HG02870 (cell line): ENCODE results near the gene NSL1.
"Not testable (repeated sequence)": the region's sequence is repeated elsewhere in the genome, so short reads cannot be mapped to it uniquely, and the experiment has no call there.

Experiments used
- ATAC-seq: cut with Tn5 transposase; IDR thresholded peaks from one replicate; pipeline ENCODE4 v1.9.1; 2021; ENCODE audit warnings: mild to moderate bottlenecking, moderate library complexity; ENCODE audit not compliant: unreplicated experiment

Gene NSL1

DNA sequence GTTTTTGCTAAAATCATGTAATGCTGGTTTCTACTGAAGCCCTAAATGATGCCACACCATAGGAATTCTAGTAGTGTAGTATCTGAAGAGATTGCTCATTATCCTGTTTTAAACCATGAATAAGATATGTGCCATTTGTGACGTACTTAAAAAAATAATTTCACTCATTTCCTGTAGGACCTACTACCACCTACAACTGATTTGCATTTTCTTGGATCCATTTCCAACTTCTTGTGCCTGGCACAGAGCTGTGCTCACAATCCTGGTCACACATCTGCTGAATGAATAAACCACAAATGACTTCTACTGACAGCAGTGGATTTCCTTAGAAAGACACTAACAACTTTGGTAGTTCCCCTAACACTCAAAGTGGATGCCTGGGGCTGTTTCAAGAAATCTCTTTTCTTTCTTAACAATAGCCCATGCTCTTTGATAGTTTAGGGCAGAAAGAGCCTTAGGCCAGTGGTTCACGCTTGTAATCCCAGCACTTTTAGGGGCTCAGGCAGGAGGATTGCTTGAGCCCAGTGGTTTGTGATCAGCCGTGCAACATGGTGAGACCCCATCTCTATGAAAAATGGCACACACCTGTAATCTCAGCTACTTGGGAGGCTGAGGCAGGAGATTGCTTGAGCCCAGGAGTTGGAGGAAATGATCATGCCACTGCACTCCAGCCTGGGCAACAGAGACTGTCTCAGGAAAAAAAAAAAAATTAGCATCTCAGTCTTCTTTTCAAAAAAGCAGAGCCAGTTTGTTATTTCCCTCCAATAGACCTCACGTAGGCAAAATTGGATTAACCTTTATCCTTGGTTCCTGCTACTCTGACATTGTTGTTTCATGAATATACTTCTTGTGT lies 78.9 kb downstream of the NSL1 start:
- no peak for ATAC-seq

DNA sequence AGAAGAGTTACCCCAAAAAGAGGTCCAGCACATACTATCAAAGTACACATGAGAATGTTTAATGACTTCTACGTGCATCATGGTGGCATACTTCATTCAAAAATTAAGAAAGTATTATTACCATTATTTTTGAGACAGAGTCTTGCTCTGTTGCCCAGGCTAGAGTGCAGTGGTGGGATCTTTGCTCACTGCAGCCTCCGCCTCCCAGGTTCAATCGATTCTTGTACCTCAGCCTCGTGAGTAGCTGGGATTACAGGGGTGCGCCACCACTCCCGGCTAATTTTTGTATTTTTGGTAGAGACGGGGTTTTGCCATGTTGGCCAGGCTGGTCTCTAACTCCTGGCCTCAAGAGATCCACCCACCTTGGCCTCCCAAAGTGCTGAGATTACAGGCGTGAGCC lies 79.6 kb downstream of the NSL1 start:
- ATAC-seq = not testable (repeated sequence)

DNA sequence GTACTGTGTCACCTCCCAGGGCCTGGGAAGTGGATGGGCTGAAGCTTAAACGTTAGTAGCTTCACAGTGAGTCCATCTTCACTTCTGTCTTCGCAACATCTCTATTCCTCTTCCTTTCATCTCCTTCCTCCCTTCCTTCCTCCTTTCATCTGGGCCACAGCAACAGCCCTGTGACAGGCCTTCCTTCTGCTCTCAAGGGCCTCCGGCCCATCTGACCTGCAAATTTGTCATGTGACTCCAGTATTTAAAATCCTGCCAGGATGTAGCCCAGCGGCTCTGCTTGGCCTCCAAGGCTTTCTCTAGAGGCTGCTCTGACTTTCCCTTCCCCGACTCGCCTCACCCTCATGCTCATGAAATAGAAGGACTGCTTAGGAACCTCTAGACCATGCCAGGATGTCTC lies 81.0 kb downstream of the NSL1 start:
- no peak for ATAC-seq

DNA sequence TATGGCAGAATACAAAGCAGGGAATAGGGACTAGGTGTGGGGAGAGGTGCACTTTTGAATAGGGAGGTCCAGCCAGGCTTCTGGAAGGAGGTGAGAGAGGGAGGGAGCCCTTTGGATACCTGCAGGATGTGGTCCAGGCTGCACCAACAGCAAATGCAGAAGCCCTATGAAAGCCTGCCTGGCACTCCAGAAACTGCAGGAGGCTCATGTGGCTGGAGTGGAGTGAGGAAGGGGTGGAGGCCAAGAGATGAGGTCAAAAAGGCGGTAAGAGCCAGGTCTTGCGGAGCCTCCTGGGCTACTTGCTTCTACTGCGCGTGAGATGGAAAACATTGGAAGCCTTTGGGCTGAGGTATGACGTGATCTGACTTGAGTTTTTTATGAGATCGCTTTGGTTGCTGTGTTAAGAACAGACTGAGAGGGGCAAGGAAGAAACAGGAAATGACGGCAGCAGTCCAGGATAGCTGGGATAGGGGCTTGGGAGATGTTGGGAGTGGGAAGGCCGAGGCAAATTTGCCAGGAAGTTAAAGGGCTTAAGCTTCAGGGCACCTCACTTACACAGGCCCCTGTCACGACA lies 87.5 kb downstream of the NSL1 start:
- ATAC-seq = no peak

DNA sequence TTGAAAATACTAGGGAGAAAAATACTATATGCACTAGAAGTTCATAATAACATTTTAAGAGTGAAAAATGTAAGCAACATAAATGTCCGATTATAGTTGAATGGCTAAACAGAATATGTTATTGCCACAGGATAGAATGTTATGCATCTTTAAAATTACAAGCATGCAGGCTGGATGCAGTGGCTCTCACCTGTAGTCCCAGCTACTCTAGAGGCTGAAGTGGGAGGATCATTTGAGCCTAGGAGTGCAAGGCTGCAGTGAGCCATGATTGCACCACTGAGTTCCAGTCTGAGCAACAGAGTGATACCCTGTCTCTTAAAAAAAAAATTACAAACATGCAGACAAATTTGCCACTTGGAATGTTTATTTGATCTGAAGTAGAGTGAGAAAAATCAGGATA lies 88.9 kb downstream of the NSL1 start:
- no peak for ATAC-seq

DNA sequence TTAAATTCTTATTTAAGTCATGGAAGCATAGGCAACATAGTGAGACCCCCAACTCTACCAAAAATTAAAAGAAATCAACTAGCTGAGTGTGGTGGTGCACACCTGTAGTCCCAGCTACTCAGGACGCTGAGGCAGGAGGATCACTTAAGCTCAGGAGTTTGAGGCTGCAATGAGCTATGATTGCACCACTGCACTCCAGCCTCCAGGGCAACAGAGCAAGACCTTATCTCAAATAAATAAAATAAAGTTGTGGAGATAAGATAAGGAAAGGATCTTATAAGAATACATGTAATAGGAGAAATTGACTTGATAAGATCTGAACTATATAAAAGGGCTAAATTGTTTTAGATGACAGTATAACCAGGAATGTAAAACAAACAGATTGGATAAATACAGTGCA lies 89.7 kb downstream of the NSL1 start:
- no peak for ATAC-seq

DNA sequence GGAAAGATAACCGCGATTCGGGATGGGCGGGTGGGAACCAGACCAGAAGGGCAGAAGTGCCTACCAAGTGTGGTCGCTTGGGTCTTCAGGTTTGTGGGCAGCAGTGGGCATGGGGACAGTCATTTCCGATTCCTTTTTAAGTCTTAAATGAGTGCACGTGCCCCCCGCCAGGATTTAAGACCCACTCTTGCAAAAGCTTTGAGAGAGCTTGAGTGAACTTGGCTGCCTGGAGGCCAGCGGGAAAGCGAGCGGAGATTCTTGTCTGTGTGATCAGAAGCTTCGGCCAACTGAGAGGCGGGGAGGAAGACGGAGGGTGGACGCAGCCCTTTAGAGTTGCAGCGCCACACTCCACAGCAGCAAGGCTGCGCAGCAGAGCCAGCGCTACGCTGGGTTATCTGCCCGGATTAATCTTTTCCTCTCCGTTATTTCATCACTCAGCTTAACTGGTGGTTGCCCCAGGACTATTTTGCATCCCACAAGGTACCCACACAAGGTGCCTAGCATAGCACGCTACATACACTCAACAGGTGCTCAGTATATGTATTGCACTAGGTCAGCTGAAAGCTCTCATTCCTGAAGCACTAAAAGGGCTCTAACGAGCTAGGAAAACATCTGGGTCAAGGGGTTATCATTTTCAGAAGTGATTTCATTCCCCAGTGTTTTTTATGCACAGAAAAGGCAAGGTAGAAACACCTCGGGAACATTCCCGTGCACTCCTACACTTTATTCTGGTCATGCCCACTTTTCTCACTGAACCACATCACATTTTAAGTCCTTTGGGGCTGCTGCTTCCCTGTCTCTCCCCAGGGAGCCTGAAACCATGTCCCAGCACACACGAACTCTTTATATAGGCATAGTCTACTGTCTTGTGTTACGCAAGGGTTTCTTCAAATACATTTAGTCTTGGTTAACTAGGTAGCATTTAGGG lies 90.4 kb downstream of the NSL1 start:
- ATAC-seq = no peak

DNA sequence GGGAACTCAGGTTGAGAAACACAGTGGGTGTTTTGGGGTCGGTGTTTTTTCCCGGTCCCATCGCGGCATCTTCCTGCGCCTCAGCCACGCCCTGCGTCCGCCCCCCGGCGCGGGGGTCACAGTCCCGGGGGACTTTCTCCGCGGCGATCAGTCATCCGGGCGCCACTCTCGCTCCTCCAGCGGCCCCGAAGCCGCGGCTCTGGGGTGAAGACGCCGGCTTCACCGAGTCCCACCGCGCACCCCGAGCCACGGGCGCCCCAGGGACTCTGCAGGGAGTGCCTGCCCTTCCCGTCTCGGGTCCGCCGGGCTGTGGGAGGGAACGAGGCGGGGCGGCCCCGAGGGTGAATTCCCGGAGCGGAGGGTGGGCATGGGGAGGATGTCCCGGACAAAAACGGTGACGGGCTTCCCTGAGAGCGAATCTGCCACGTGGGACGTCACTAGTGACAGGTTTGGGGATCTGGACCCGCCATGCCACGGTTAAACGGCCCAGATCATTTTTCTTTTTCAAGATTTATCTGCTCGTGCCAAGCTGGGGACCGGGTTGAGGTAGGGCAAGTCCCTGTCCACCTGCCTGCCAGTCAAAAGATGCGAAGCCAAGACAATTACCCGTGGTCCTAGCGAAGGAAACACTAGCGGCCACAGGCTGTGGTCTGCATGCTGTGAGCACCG lies 91.2 kb downstream of the NSL1 start:
- no peak for ATAC-seq

DNA sequence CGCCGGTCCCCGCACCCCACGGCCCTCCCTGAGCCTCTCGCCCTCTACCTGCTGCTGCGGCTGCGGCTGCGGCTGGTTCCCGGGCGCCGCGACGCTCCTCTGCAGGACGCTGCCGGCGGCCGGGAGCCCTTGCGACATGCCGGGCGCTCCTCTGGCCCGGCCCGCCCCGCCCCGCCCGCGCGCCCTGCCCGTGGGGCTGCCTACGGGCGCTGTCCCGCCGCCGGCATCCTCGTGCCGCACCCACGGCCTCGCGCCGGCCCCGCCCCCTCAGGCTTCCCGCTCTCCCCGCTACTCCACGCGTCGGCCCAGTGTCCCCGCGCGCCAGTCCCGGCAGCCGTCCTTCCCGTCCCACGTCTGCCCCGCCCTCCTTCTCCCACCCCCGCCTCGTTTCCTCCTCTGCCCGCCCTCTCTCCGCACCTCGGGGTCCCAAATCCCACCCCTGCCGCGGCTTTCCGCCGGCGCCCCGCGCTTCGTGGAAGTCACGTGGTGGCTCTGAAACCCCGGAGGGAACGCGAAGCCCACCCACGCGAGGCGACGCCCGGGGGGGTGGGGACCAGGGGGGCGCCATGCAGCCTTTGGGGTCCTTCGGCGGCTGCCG lies 91.9 kb downstream of the NSL1 start, which contains the start of gene BATF3:
BATF3 (minus strand) TSS at position 216 of the 598 bp plus-strand sequence; CDS start at position 138, 78 bp downstream.
- peak; percentile 23 for ATAC-seq

DNA sequence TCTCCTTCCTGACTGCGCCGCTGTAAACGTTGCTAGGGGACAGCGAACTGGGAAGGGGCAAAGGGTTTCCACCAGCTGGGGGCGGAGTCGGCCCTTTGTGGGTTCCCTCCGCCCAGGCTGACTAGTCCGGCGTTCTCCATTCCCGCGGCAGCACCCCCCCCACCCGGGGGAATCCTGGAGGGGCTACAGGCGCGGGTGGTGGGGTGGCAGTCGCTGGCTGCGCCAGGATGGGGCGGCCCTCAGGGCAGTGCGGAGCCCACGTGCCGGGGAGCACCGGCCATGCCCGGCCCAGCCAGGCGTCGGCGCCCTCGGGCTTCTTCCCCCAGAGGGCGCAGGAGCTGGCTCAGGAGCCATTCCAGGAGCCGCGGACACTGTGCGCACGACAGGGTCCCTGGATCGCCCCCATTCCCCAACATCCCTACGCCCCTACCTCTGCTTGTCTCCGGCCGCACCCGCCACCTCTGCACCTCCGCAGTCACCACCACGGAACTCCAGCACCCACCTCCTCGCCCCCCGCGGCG lies 92.4 kb downstream of the NSL1 start:
- ATAC-seq = peak; percentile 38

DNA sequence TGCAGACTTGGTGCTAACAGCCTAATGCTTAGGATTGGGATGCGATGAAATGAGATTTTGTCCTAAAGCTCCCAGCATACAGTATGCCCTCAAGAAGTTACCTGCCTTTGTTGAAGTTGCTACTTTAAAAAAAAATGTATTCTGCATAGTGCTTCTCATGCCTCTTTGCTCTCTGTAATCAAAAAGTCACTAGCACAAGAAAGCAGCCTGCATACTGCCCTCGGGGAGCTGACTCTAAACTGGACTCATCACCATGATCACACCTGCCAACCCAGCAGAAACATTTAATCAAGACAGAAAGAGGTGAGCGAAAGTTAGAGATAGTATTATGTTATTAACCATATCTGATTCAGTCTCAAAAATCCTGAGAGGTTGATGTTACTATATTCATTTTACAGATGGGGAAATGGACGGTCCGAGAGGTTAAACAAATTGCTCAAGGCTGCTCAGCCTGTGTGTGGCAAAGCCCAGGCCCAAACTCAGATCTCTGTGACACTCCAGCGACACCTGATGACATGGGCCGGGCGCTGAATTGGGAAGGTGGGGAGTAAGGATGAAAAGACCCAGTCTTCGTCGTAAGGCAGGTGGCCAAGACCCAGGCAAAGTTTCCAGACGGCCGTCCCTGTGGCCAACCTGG lies 93.0 kb downstream of the NSL1 start:
- no peak for ATAC-seq

DNA sequence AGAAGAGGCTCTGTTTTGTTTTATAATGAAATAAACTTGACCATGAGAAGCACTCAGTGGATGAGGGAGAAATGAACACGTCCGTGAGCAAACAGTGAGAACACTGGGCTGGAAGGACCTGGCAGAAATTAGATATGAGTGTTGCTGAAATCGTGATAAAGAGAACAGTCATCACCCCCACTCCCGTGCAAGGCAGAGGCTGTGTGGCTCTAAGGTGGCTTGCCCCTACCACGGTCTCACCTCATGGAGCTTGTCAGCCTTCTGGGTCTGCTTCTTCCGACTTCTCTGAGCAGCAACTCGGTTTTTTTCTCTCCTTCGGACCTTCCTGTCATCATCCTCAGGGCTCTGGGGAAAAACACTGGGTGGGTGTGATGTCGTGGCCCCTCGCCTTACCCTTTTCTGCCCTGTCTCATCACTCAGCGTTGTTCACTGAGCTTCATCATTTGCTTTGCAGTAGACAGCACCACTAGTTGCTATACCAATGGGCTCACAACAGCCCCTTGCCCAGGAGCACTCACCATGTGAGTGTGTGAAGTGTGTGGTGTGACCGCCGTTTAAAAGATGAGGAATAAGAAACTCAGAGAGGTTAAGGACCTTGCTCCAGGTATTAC lies 94.8 kb downstream of the NSL1 start:
- no peak for ATAC-seq

DNA sequence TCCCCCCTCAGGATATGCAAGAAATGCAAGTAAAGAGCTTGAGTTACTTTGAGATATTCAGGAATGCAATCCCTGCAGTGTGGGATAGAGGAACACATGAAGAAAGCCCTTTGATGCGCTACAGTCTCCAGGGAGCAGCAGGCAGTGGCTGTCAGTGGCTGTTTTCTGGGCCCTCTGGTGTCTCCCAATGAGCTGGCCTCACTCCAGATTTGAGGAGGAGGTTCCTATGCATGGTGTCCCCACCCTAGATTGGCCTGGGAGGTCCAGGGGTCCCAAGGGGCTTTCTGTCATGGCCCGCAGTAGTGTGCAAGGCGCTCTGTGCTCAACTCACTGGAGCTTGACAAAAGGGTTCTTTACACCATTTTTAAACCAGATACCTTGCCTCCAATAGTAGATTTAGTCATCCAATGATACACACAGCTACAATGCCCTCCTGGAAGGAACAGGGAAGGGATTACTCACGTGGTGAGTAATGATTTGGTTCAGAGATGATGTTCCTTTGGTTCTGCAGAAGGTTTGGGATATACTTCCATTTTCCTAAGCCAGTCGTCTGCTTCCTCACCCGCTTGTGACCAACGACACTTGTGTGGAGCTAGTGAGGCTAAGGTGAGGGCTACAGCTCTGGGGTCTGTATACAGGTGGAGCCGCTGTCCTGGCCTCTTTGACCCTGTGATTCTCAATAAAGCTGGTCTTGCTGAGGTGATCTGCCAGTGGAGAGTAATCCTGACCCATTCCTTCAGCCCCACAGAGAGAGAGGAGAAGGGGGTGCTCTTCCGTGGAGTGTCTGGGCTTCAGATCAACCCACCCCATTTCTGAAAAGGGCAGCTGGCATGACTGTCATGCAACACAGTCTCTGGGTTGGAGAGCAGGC lies 98.6 kb downstream of the NSL1 start:
- ATAC-seq = no peak

DNA sequence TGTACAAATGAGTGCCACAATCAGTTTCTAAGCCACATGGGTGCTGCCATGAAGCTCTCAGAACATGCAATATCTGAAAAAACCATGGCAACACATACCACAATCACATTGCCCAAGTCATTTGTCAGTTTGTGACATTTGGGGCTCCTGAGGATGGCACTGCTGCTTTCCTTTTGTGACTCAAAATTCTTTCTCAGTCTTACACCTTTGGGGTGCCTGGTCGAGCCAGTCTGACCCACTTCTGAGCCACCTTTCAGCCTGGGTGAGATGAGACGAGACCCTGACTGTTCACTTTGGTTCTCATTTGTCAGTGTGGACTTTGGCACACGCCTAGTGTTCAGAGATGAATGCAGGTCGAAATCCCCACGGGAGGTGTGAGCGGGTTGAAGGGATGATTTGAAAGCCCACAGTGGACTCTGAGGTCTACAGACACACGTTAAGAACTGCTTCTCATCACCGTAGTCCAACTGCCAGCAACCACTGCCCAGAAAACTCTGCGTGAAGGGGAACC lies 100.0 kb downstream of the NSL1 start:
- peak; percentile 44 for ATAC-seq

DNA sequence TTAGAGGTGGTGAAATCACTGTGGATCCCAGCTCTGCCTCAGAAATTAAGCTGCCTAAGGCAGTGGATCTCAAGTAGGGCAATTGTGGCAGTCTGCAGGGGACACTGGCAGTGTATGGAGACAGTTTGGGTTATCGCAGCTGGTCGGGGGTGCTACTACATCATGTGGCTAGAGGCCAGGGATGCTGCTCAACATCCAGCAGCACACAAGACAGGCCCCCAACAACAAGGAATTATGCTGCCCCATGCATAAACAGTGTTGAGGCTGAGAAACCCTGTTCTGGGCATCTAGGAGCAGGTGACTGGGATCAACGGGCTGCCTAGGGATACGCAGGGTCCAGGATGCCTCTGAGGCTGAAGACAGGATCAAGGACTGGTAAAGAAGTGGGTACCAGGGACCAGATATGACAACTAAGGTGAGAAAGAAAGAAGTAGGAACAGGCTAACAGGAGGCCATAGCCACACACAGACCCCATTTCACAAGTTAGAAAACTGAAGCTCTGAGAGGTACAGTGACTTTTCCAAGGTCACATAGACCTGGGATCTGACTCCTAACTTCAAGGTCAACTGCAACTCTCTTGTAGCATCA lies 100.7 kb downstream of the NSL1 start:
- ATAC-seq = no peak

DNA sequence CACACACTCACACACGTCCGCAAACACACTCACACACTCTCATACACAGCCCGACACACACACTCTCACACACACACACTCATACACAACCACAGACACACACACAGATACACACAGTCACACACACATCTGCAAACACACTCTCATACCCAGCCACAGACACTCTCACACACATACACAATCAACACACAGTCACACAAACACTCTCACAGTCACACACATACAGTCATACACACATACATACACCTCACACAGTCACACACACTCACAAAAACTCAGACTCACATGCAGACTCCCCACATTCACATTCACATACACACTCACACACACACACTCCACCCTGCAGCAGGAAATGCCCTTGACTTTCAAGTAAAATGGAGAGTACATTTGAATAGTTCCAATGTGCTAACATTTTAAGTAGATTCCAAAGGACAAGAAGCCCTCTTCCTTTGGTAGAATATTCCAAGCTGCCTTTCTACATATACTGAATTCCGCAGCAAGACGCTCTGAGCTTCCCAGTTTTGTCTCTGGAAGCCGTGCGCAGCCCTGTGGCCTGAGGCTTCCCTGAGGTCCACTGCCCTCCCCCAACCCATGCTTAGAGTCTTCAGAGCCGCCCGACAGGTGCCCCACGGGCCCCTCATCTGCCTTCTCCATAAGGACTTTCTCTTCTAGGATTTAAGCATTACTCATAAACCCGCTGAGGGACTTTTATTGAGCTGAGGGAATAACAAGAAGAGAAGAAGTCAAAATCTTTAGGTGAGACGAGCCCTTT lies 101.6 kb downstream of the NSL1 start:
- ATAC-seq = no peak

DNA sequence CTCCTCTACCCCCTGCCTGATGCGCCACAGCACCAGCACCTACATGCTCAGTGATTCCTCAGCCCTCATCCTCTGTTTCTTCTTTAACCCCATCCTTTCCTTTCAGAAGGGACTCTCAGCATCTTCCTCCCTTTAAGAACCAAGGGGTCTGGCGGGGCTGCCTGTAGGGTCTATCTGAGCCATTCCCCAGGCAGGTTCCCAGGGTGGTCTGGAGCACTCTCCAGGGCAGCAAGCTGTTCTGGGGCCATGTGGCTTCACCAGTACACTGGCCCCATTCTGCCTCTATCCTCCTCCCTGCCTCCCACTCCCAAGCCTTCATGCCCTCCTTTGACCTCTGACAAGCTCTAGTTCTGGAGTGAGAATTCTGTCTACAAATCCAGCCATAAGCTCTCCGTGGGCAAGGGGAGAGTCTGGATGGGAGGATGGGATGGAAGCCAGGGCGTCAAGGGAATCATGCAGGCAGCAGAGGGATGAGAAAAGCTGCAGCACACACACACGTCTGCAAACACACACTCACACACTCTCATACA lies 102.3 kb downstream of the NSL1 start:
- no peak for ATAC-seq
